Vein endothelial cell (primary cell): ENCODE measurements around the gene EMP2. TPM values are rescaled to one million over a fixed set of nuclear protein-coding genes. Genes with fewer than 3 reads are reported as not detected.

Experiments used
- small RNA-seq: library from RNA; depleted of rRNA; stranded (forward); fragments of <200 nt; gene quantifications from one replicate; pipeline ENCODE3, GENCODE V24; 2012
- total RNA-seq: library from RNA; depleted of rRNA; stranded (reverse); fragments of >200 nt; gene quantifications from 2 replicates; pipeline ENCODE4 v1.2.3, GENCODE V29; 2012

Gene EMP2
- 18.9 and 20.2 TPM in 2 replicates for total RNA-seq

GRCh38 chr16:10579965-10580882 lies at the start of gene EMP2:
EMP2 (minus strand) TSS chr16:10580598; CDS start chr16:10547617, 32,981 bp downstream.

Small RNA genes within 50 kb of the gene (small RNA-seq; reads per million reads assigned to genes)
- not detected for gene RNU6-633P

Other genes starting within 250 kb of the EMP2 start
- 5.6 and 7.1 TPM in 2 replicates for gene ATF7IP2, start 194.5 kb downstream of the EMP2 start, total RNA-seq
- gene TEKT5, start 114.3 kb upstream of the EMP2 start, total RNA-seq: 0.65 TPM in 1 of 2 replicates, not detected in the other
- 20.8 and 21.2 TPM in 2 replicates for gene NUBP1, start 163.2 kb upstream of the EMP2 start, total RNA-seq
- not detected in 2 replicates for gene TVP23A, start 238.2 kb upstream of the EMP2 start, total RNA-seq